GM12873 (cell line): ENCODE measurements around the gene ZFYVE19.

ENCODE experiments used
- CTCF ChIP-seq: IDR thresholded peaks from 2 replicates; pipeline ENCODE4 v1.5.1; 2012; ENCODE audit warnings: low read depth, mild to moderate bottlenecking, moderate library complexity, low read length, control low read depth; ENCODE audit not compliant: insufficient read depth; ENCODE audit errors: missing control alignments

ZFYVE19 gene

GRCh38 chr15:40844696-40845030 lies 37.8 kb downstream of the ZFYVE19 start:
- TF ChIP-seq CTCF = no peak

- TF ChIP-seq CTCF = no peak
Measured at GRCh38 chr15:40845036-40845435, 38.1 kb downstream of the ZFYVE19 start.

- no peak for TF ChIP-seq CTCF
Measured at GRCh38 chr15:40845511-40846284, 38.8 kb downstream of the ZFYVE19 start.

- no peak for TF ChIP-seq CTCF
Measured at GRCh38 chr15:40846841-40847222, 39.9 kb downstream of the ZFYVE19 start.

- no peak for TF ChIP-seq CTCF
Measured at GRCh38 chr15:40847223-40847961, 40.5 kb downstream of the ZFYVE19 start.

- TF ChIP-seq CTCF = no peak
Measured at GRCh38 chr15:40850576-40851112, 43.8 kb downstream of the ZFYVE19 start.

- no peak for TF ChIP-seq CTCF
Measured at GRCh38 chr15:40852529-40852928, 45.6 kb downstream of the ZFYVE19 start.
